K562 (cell line): ENCODE results near the gene UBE2L6. TPM values are rescaled to one million over a fixed set of nuclear protein-coding genes. Genes with fewer than 3 reads are reported as not detected.

Experiments used
- ATAC-seq: fragments of 200-7000 bp; cut with Tn5 transposase; 3 replicates; pipeline ENCODE4 v1.9.1; 2020; ENCODE audit warnings: moderate library complexity
- BruUV-seq: library from RNA; stranded (reverse); fragments of 400-500 nt; replicated peaks from 2 replicates; lab custom pipeline; 2021; lab: Mats Ljungman, UMichigan
- CTCF ChIA-PET: fragments of 300-600 bp; formaldehyde crosslinking; extraction: SDS; loops from one replicate; lab custom pipeline; 2021; ENCODE audit warnings: low intra/inter-chr PET ratio; lab: Yijun Ruan, JAX
- POLR2A ChIA-PET: fragments of 300-600, 350-650 bp; sonication (Branson Sonifier 250); formaldehyde crosslinking; extraction: SDS; loops from one replicate; lab custom pipeline; 2021; ENCODE audit warnings: antibody characterized with exemption, inconsistent platforms; lab: Yijun Ruan, JAX
- DNase-seq, 4 experiments: peaks; one replicate each; pipeline versions ENCODE4 v3.0.0 to v3.0.0-alpha.2; 2011 to 2018; ENCODE audit warnings: low spot score in 3 of 4, mixed read lengths in 3 of 4; ENCODE audit errors: extremely low read depth in 1 of 4
- FAIRE-seq: peaks from 2 replicates; lab custom pipeline; 2011; peaks lifted over from hg19 to GRCh38; lab: Jason Lieb, UNC
- H2AFZ ChIP-seq: 2 replicates; pipeline ENCODE4 v1.6.0; 2011; ENCODE audit warnings: low read depth, low read length, control low read depth, inconsistent platforms
- H3K27ac ChIP-seq: fragments of 200-600 bp; 3 replicates; pipeline ENCODE4 v1.8.0; 2011; ENCODE audit warnings: low read depth, mild to moderate bottlenecking, control low read depth, inconsistent platforms, low read length, moderate library complexity, mixed read lengths; ENCODE audit errors: extremely low read depth
- H3K27me3 ChIP-seq, 2 experiments: fragments of 300-600 bp in 1 of 2; 2 replicates in 1 of 2; 3 replicates in 1 of 2; pipeline versions ENCODE4 v1.6.0 to v1.8.0; 2011; ENCODE audit warnings: inconsistent platforms in 2 of 2, low read length in 2 of 2, mild to moderate bottlenecking in 1 of 2, mixed read lengths in 1 of 2, moderate library complexity in 1 of 2; ENCODE audit not compliant: control insufficient read depth in 2 of 2, insufficient read depth in 2 of 2
- H3K36me3 ChIP-seq: fragments of 300-600 bp; 3 replicates; pipeline ENCODE4 v1.8.0; 2011; ENCODE audit warnings: mild to moderate bottlenecking, low read length, inconsistent platforms; ENCODE audit not compliant: control insufficient read depth, insufficient read depth
- H3K4me1 ChIP-seq, 2 experiments: fragments of 200-600 bp in 1 of 2; replicated peaks in 1 of 2; 2 replicates in 1 of 2; 3 replicates in 1 of 2; pipeline versions ENCODE4 v1.5.1 to v1.8.0; 2011; ENCODE audit warnings: inconsistent platforms in 2 of 2, low read length in 2 of 2, mild to moderate bottlenecking in 1 of 2, mixed read lengths in 1 of 2, moderate library complexity in 1 of 2; ENCODE audit not compliant: control insufficient read depth in 2 of 2, insufficient read depth in 2 of 2
- H3K4me2 ChIP-seq: 2 replicates; pipeline ENCODE4 v1.6.1; 2011; ENCODE audit warnings: low read length, control low read depth, inconsistent platforms, mixed read lengths; ENCODE audit not compliant: insufficient read depth
- H3K4me3 ChIP-seq: fragments of 200-600 bp; sonication (generic), shearing (Covaris generic); 2 replicates; pipeline ENCODE4 v1.5.1; 2016; ENCODE audit warnings: control low read depth, inconsistent platforms
- H3K79me2 ChIP-seq: fragments of 200-600 bp; 3 replicates; pipeline ENCODE4 v1.8.0; 2011; ENCODE audit warnings: low read length, inconsistent platforms; ENCODE audit not compliant: control insufficient read depth, insufficient read depth
- H3K9ac ChIP-seq, 2 experiments: 2 replicates each; pipeline versions ENCODE4 v1.6.0 to v1.6.1; 2011; ENCODE audit warnings: low read depth in 2 of 2, low read length in 2 of 2, control low read depth in 1 of 2, inconsistent platforms in 1 of 2, mild to moderate bottlenecking in 1 of 2, mixed read lengths in 1 of 2; ENCODE audit not compliant: insufficient read depth in 1 of 2
- H3K9me1 ChIP-seq: one replicate; pipeline ENCODE4 v1.6.0; 2011; ENCODE audit warnings: inconsistent platforms, mild to moderate bottlenecking, low read length, moderate library complexity; ENCODE audit not compliant: control insufficient read depth, insufficient read depth
- H3K9me3 ChIP-seq: replicated peaks from 2 replicates; pipeline ENCODE4 v1.5.1; 2011; ENCODE audit warnings: low read depth, low read length, inconsistent platforms; ENCODE audit not compliant: control insufficient read depth, insufficient read depth
- H4K20me1 ChIP-seq: replicated peaks from 2 replicates; pipeline ENCODE4 v1.6.1; 2011; ENCODE audit warnings: low read length, inconsistent platforms, mixed read lengths; ENCODE audit not compliant: control insufficient read depth, insufficient read depth
- ARNT ChIP-seq, 2 experiments: fragments of 450-650 bp; IDR thresholded peaks; 2 replicates each; pipeline ENCODE4 v1.6.1; 2016; ENCODE audit warnings: mild to moderate bottlenecking in 1 of 2
- BRD4 ChIP-seq: fragments of 200-600 bp; sonication (generic); IDR thresholded peaks from 2 replicates; pipeline ENCODE4 v1.6.1; 2017; ENCODE audit warnings: inconsistent platforms
- C11orf30 ChIP-seq: fragments of 450-650 bp; IDR thresholded peaks from 2 replicates; pipeline ENCODE4 v1.6.1; 2016; ENCODE audit warnings: low read depth, mild to moderate bottlenecking
- DMBX1 ChIP-seq: fragments of 250-450 bp; sonication (Bioruptor Pico); IDR thresholded peaks from 2 replicates; pipeline ENCODE4 v1.8.0; 2022; ENCODE audit warnings: inconsistent platforms, mild to moderate bottlenecking, moderate library complexity, borderline replicate concordance
- PHB ChIP-seq: fragments of 250-450 bp; sonication (Bioruptor Pico); IDR thresholded peaks from 2 replicates; pipeline ENCODE4 v1.5.0; 2021
- WHSC1 ChIP-seq: IDR thresholded peaks from one replicate; pipeline ENCODE4 v1.6.1; 2012; ENCODE audit warnings: low read length, control low read depth, inconsistent platforms
- ZFP30 ChIP-seq: fragments of 250-450 bp; sonication (Bioruptor Pico); IDR thresholded peaks from 2 replicates; pipeline ENCODE4 v1.8.0; 2022; ENCODE audit warnings: moderate library complexity, mild to moderate bottlenecking, inconsistent platforms, borderline replicate concordance
- ZNF584 ChIP-seq: fragments of 200-800 bp; sonication (Bioruptor generic); IDR thresholded peaks from 2 replicates; pipeline ENCODE4 v1.6.1; 2016; ENCODE audit warnings: low read depth, mild to moderate bottlenecking, missing genetic modification characterization, missing compliant biosample characterization
- ZZZ3 ChIP-seq: fragments of 450-650 bp; IDR thresholded peaks from 2 replicates; pipeline ENCODE4 v1.6.1; 2016; ENCODE audit warnings: antibody characterized with exemption, mild to moderate bottlenecking, moderate library complexity
- WGBS: fragments of 100-300 bp; shearing (Covaris generic); methylation state at CpG from one replicate; pipeline ENCODE4 v1.1.6; 2016; ENCODE audit warnings: low coverage, mixed read lengths; ENCODE audit not compliant: insufficient coverage; ENCODE audit errors: missing lambda C conversion rate; 5-methylcytosine and 5-hydroxymethylcytosine counted together
- in situ Hi-C: fragments of 300-500 bp; cut with MboI; formaldehyde crosslinking; loops from 4 replicates; pipeline ENCODE4 v1.15.0; 2018; ENCODE audit warnings: inconsistent platforms, mixed read lengths
- intact Hi-C: fragments of 100-400 bp; cut with micrococcal nuclease; formaldehyde crosslinking; loops from 2 replicates; pipeline ENCODE4 v1.14.2; 2022
- polyA plus RNA-seq, 8 experiments: library from polyadenylated mRNA; depleted of rRNA in 4 of 8; stranded (reverse) in 5 of 8; unstranded in 3 of 8; fragments of >200 nt; fragmentation: Nextera tagmentation in 2 of 8; fragmentation: Illumina TruSeq in 1 of 8; extraction: Ambion mirVana in 2 of 8; extraction: Trizol in 1 of 8; gene quantifications; 2 replicates each; pipeline versions ENCODE4 v1.2.1 to v1.2.3, GENCODE V29; 2011 to 2014; ENCODE audit warnings: inconsistent platforms in 1 of 8, missing spikeins in 1 of 8
- total RNA-seq, 7 experiments: library from RNA; depleted of rRNA in 6 of 7; stranded (reverse); fragments of >200 nt in 6 of 7; fragmentation: Illumina TruSeq in 2 of 7; extraction: Trizol in 2 of 7; gene quantifications; 2 replicates each; pipeline versions ENCODE4 v1.2.1 to v1.2.3, GENCODE V29; 2011 to 2021; ENCODE audit warnings: low replicate concordance in 1 of 7
- TF ChIP-seq, protein P1 (sequence below), 2 experiments: fragments of 450-650 bp; IDR thresholded peaks; 2 replicates each; pipeline ENCODE4 v1.6.1; 2018; ENCODE audit warnings: mild to moderate bottlenecking in 2 of 2, low read depth in 1 of 2; ENCODE audit not compliant: partially characterized antibody in 2 of 2
- TF ChIP-seq, protein P2 (sequence below): fragments of 250-450 bp; sonication (Bioruptor Pico); IDR thresholded peaks from 2 replicates; pipeline ENCODE4 v1.8.0; 2022; ENCODE audit warnings: inconsistent platforms, mild to moderate bottlenecking, moderate library complexity, borderline replicate concordance
- TF ChIP-seq, protein P3 (sequence below): IDR thresholded peaks from 2 replicates; pipeline ENCODE4 v1.6.1; 2012; ENCODE audit warnings: low read depth, low read length, improper control_type of control experiment, borderline replicate concordance

The UBE2L6 gene
- total and polyA plus RNA-seq, 9 of the 15 experiments (the other 6 are each of a cell fraction or from before 2014, with no cell fraction given), result 5.9 to 24.9 (median 9.7) TPM

DNA sequence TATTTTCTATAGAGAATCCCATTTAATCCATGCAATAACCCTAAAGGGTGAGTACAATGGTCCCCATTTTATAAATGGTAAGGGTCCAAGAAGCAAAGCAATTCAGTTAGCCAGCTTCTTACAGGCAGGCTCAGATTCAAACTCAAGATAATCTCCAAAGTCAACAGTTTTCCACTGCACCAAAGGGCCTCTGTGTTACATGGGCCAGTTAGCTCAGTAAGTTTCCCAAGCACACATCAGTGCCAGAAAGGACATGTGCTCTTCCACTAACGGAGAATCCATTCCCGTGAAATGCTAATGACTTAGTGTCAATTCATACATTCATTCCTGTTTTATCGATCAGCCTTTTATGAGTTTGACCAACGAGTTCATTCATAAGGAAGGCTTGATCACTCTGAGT lies 63.0 kb downstream of the UBE2L6 start:
- H3K9ac ChIP-seq, result no peak overlapping the region

More for the DNA sequence above, 63.0 kb downstream of the UBE2L6 start:
- Histone ChIP-seq H3K27ac (no peak overlapping the region), H3K4me2 (no peak overlapping the region), H3K79me2 (peaks cover 11% of the 10 kb centered on the region; the same call in 2 of the 3 replicates), H3K27me3 (no peaks in the 10 kb centered on the region), H2AFZ (no peak overlapping the region), H3K36me3 (peaks cover 65% of the 10 kb centered on the region), H3K4me3 (no peak overlapping the region), H3K4me1 (peaks cover 12 to 17% of the 10 kb centered on the region in 2 experiments), H4K20me1 (peaks cover 14% of the 10 kb centered on the region), H3K9me1 (no peaks in the 10 kb centered on the region), H3K9me3 (no peaks in the 10 kb centered on the region)
- no peak for TF ChIP-seq WHSC1
- no peak for TF ChIP-seq ZNF584
- no peak for TF ChIP-seq BRD4
- TF ChIP-seq, protein P1, sequence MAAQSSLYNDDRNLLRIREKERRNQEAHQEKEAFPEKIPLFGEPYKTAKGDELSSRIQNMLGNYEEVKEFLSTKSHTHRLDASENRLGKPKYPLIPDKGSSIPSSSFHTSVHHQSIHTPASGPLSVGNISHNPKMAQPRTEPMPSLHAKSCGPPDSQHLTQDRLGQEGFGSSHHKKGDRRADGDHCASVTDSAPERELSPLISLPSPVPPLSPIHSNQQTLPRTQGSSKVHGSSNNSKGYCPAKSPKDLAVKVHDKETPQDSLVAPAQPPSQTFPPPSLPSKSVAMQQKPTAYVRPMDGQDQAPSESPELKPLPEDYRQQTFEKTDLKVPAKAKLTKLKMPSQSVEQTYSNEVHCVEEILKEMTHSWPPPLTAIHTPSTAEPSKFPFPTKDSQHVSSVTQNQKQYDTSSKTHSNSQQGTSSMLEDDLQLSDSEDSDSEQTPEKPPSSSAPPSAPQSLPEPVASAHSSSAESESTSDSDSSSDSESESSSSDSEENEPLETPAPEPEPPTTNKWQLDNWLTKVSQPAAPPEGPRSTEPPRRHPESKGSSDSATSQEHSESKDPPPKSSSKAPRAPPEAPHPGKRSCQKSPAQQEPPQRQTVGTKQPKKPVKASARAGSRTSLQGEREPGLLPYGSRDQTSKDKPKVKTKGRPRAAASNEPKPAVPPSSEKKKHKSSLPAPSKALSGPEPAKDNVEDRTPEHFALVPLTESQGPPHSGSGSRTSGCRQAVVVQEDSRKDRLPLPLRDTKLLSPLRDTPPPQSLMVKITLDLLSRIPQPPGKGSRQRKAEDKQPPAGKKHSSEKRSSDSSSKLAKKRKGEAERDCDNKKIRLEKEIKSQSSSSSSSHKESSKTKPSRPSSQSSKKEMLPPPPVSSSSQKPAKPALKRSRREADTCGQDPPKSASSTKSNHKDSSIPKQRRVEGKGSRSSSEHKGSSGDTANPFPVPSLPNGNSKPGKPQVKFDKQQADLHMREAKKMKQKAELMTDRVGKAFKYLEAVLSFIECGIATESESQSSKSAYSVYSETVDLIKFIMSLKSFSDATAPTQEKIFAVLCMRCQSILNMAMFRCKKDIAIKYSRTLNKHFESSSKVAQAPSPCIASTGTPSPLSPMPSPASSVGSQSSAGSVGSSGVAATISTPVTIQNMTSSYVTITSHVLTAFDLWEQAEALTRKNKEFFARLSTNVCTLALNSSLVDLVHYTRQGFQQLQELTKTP (IDR thresholded peaks at IDR 0.05; ENCODE audit: low read depth in 1 of 2, partially characterized antibody in 2 of 2), result no peak
- TF ChIP-seq ZFP30, result no peak
- TF ChIP-seq C11orf30, result no peak
- TF ChIP-seq DMBX1, result no peak
- TF ChIP-seq, protein P2, sequence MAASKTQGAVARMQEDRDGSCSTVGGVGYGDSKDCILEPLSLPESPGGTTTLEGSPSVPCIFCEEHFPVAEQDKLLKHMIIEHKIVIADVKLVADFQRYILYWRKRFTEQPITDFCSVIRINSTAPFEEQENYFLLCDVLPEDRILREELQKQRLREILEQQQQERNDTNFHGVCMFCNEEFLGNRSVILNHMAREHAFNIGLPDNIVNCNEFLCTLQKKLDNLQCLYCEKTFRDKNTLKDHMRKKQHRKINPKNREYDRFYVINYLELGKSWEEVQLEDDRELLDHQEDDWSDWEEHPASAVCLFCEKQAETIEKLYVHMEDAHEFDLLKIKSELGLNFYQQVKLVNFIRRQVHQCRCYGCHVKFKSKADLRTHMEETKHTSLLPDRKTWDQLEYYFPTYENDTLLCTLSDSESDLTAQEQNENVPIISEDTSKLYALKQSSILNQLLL, result no peak
- TF ChIP-seq ARNT (IDR thresholded peaks at IDR 0.05), result no peak
- TF ChIP-seq, protein P3, sequence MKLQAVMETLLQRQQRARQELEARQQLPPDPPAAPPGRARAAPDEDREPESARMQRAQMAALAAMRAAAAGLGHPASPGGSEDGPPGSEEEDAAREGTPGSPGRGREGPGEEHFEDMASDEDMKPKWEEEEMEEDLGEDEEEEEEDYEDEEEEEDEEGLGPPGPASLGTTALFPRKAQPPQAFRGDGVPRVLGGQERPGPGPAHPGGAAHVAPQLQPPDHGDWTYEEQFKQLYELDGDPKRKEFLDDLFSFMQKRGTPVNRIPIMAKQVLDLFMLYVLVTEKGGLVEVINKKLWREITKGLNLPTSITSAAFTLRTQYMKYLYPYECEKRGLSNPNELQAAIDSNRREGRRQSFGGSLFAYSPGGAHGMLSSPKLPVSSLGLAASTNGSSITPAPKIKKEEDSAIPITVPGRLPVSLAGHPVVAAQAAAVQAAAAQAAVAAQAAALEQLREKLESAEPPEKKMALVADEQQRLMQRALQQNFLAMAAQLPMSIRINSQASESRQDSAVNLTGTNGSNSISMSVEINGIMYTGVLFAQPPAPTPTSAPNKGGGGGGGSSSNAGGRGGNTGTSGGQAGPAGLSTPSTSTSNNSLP, result no peak
- no peak for TF ChIP-seq PHB
- no peak for TF ChIP-seq ZZZ3
- WGBS, result 89% methylated on average over 4 of the region's 4 CpGs
- DNase-seq (no peak), ATAC-seq (no peak), FAIRE-seq (no peak)
- ChIA-PET POLR2A (interaction anchor here (0.9 to 1.7 kb wide), 3 partner anchors 9 to 21 kb away, joined by 3 to 7 read pairs (median 4); no protein-coding TSS in a partner anchor), CTCF (no interaction called here)
- BruUV-seq, result no TSS peak
- in situ Hi-C loops, result no loop called here
- intact Hi-C loops, result no loop called here
